ENCODE results near the gene CRB2. TPM values are rescaled to one million over a fixed set of nuclear protein-coding genes. Genes with fewer than 3 reads are reported as not detected.

CRB2 gene
- total and polyA plus RNA-seq, 2 of the 13 experiments (the other 11 are each of a cell fraction or from before 2014, with no cell fraction given), result 0.01 to 0.29 TPM

GRCh38 chr9:123324767-123325183 is 31.2 kb upstream of the CRB2 start (continued):
- TF ChIP-seq TBX3 (IDR thresholded peaks at IDR 0.05; ENCODE audit: borderline replicate concordance) (peak; percentile 65; the same call in 1 of the 2 replicates), ZFP37 (CRISPR knock-in tag; IDR thresholded peaks at IDR 0.05; ENCODE audit: borderline replicate concordance) (no peak), NFE2 (CRISPR knock-in tag; IDR thresholded peaks at IDR 0.05) (no peak), EP300 (IDR thresholded peaks at IDR 0.05; ENCODE audit: low read depth in 2 of 2, low read length in 2 of 2) (peak in 1 of 2 experiments; percentile 81; a peak in 2 of 4 replicates), EP300 (CRISPR knock-in tag; IDR thresholded peaks at IDR 0.05; ENCODE audit: borderline replicate concordance) (no peak; the same call in 1 of the 2 replicates), AHDC1 (CRISPR knock-in tag; IDR thresholded peaks at IDR 0.05; ENCODE audit: borderline replicate concordance) (peak; percentile 96), ZNF766 (CRISPR knock-in tag; IDR thresholded peaks at IDR 0.05; ENCODE audit: borderline replicate concordance) (0 out of 2 replicates have a peak, but pooled peaks have one; percentile 29), MXD3 (CRISPR knock-in tag; IDR thresholded peaks at IDR 0.05) (no peak), NR2C2 (CRISPR knock-in tag; IDR thresholded peaks at IDR 0.05; ENCODE audit: borderline replicate concordance) (peak; percentile 95), SMARCE1 (IDR thresholded peaks at IDR 0.05; ENCODE audit: borderline replicate concordance) (no peak), ZNF619 (CRISPR knock-in tag; IDR thresholded peaks at IDR 0.05) (peak; percentile 49; the same call in 1 of the 2 replicates), ZKSCAN8 (CRISPR knock-in tag; IDR thresholded peaks at IDR 0.05; ENCODE audit: borderline replicate concordance) (peak; percentile 72; the same call in 1 of the 2 replicates), RFXANK (CRISPR knock-in tag; IDR thresholded peaks at IDR 0.05) (no peak), HNF1B (CRISPR knock-in tag; IDR thresholded peaks at IDR 0.05) (peak; percentile 65), ZFP82 (CRISPR knock-in tag; IDR thresholded peaks at IDR 0.05; ENCODE audit: borderline replicate concordance) (no peak), ETV6 (CRISPR knock-in tag; conservative IDR thresholded peaks at IDR 0.05) (no peak), KDM6A (CRISPR knock-in tag; IDR thresholded peaks at IDR 0.05; ENCODE audit: low read depth) (peak; percentile 68; the same call in 1 of the 2 replicates), ZNF549 (CRISPR knock-in tag; IDR thresholded peaks at IDR 0.05) (no peak), TCF7L2 (IDR thresholded peaks at IDR 0.05; ENCODE audit: low read depth, low read length) (no peak), ZNF503 (CRISPR knock-in tag; IDR thresholded peaks at IDR 0.05) (peak; percentile 89), ZNF331 (CRISPR knock-in tag; IDR thresholded peaks at IDR 0.05) (peak; percentile 88; the same call in 1 of the 2 replicates), NFATC3 (CRISPR knock-in tag; IDR thresholded peaks at IDR 0.05) (no peak)
